ENCODE results near the gene CNTLN. TPM values are rescaled to one million over a fixed set of nuclear protein-coding genes. Genes with fewer than 3 reads are reported as not detected.
"Not testable (repeated sequence)": the region's sequence is repeated elsewhere in the genome, so short reads cannot be mapped to it uniquely, and the experiment has no call there.

The CNTLN gene
- total RNA-seq, 1 donor from 2014 or later, result 14.1 TPM

- H3K4me1 Mint-ChIP-seq (ENCODE audit: unreplicated experiment), result no peaks in the 10 kb centered on the region
- H3K9me3 Mint-ChIP-seq, result no peaks in the 10 kb centered on the region
- H3K27me3 Mint-ChIP-seq, result no peaks in the 10 kb centered on the region
- TF ChIP-seq CTCF (conservative IDR thresholded peaks at IDR 0.05), result no peak
- no peak for DNase-seq (ENCODE audit: extremely low spot score, unreplicated experiment)
- no peak overlapping the region for H3K27ac Mint-ChIP-seq
- H3K4me3 Mint-ChIP-seq, result no peak overlapping the region
- peaks cover 8% of the 10 kb centered on the region for H3K36me3 Mint-ChIP-seq
These were observed 137.7 kb downstream of the CNTLN start for GRCh38 chr9:17272536-17272935.

GRCh38 chr9:17280350-17281012, 145.6 kb downstream of the CNTLN start:
- H3K27me3 Mint-ChIP-seq, result no peaks in the 10 kb centered on the region

GRCh38 chr9:17290673-17291072, 155.8 kb downstream of the CNTLN start:
- H3K27me3 Mint-ChIP-seq; H3K4me1 Mint-ChIP-seq (ENCODE audit: unreplicated experiment); DNase-seq (ENCODE audit: extremely low spot score, unreplicated experiment); H3K4me3 Mint-ChIP-seq; H3K27ac Mint-ChIP-seq; H3K9me3 Mint-ChIP-seq: not testable (repeated sequence)
- peaks cover 20% of the 10 kb centered on the region for H3K36me3 Mint-ChIP-seq

More at GRCh38 chr9:17280350-17281012, 145.6 kb downstream of the CNTLN start:
- Mint-ChIP-seq H3K27ac (no peak overlapping the region), H3K4me3 (no peak overlapping the region), H3K36me3 (peaks cover 29% of the 10 kb centered on the region), H3K4me1 (ENCODE audit: unreplicated experiment) (no peaks in the 10 kb centered on the region), H3K9me3 (peaks cover 5% of the 10 kb centered on the region)
- TF ChIP-seq CTCF (conservative IDR thresholded peaks at IDR 0.05), result no peak
- DNase-seq (ENCODE audit: extremely low spot score, unreplicated experiment), result no peak

DNA sequence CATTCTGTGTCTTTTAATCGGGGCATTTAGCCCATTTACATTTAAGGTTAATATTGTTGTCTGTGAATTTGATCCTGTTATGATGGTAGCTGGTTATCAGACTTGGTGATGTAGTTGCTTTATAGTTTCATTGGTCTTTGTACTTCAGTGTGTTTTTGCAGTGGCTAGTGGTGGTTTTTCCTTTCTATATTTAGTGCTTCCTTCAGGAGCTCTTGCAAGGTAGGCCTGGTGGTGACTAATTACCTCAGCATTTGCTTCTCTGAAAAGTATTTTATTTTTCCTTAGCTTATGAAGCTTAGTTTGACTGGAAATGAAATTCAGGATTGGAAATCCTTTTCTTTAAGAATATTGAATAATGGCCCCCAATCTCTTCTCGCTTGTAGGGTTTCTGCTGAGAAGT, 156.9 kb downstream of the CNTLN start:
- TF ChIP-seq CTCF (conservative IDR thresholded peaks at IDR 0.05), result no peak
- DNase-seq (ENCODE audit: extremely low spot score, unreplicated experiment), result no peak
- Mint-ChIP-seq H3K9me3 (no peaks in the 10 kb centered on the region), H3K27me3 (no peaks in the 10 kb centered on the region), H3K27ac (no peak overlapping the region), H3K4me1 (ENCODE audit: unreplicated experiment) (no peaks in the 10 kb centered on the region), H3K4me3 (no peak overlapping the region), H3K36me3 (peaks cover 20% of the 10 kb centered on the region)

DNA sequence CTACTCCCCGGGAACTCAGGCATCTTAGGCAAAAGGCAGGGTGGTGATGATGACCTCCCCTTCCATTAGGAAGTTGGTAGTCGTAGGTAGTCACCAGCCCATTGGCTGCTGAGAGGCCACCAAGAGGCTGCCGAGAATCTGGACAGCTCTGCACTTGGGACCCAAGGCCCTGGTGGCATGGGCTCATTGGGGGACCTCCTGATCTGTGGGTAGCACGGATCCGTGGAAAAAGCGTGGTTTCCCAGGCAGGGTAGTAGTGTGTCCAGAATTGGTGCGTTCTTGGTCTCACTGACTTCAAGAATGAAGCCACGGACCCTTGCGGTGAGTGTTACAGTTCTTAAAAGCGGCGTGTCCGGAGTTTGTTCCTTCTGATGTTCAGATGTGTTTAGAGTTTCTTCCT, 158.8 kb downstream of the CNTLN start:
- no peak for TF ChIP-seq CTCF (conservative IDR thresholded peaks at IDR 0.05)
- H3K36me3 Mint-ChIP-seq, result peaks cover 20% of the 10 kb centered on the region

GRCh38 chr9:17294822-17295624, 160.2 kb downstream of the CNTLN start:
- no peak for DNase-seq (ENCODE audit: extremely low spot score, unreplicated experiment)
- Mint-ChIP-seq H3K4me3 (no peak overlapping the region), H3K4me1 (ENCODE audit: unreplicated experiment) (no peaks in the 10 kb centered on the region), H3K36me3 (peaks cover 20% of the 10 kb centered on the region), H3K27me3 (no peaks in the 10 kb centered on the region), H3K9me3 (no peaks in the 10 kb centered on the region), H3K27ac (no peak overlapping the region)
- no peak for TF ChIP-seq CTCF (conservative IDR thresholded peaks at IDR 0.05)

More for the DNA sequence above, 158.8 kb downstream of the CNTLN start:
- no peaks in the 10 kb centered on the region for H3K9me3 Mint-ChIP-seq
- H3K4me3 Mint-ChIP-seq, result no peak overlapping the region
- H3K27ac Mint-ChIP-seq, result no peak overlapping the region
- DNase-seq (ENCODE audit: extremely low spot score, unreplicated experiment), result no peak
- no peaks in the 10 kb centered on the region for H3K27me3 Mint-ChIP-seq
- no peaks in the 10 kb centered on the region for H3K4me1 Mint-ChIP-seq (ENCODE audit: unreplicated experiment)
